Testis (tissue), 3 donors: ENCODE measurements around the gene CPSF4. TPM values are rescaled to one million over a fixed set of nuclear protein-coding genes. Genes with fewer than 3 reads are reported as not detected.
"Not testable (repeated sequence)": the region's sequence is repeated elsewhere in the genome, so short reads cannot be mapped to it uniquely, and the experiment has no call there.

Source experiments
- DNase-seq: peaks from one replicate; pipeline ENCODE4 v3.0.0-alpha.2; 2019
- H3K27ac ChIP-seq, 2 donors: fragments of 200-600 bp; sonication (generic); one replicate each; pipeline ENCODE4 v1.5.1; 2019
- H3K27me3 ChIP-seq: fragments of 200-600 bp; sonication (generic); one replicate; pipeline ENCODE4 v1.5.1; 2019
- H3K36me3 ChIP-seq: fragments of 200-600 bp; sonication (generic); one replicate; pipeline ENCODE4 v1.5.1; 2017; ENCODE audit warnings: low read depth; ENCODE audit errors: missing control alignments
- H3K4me1 ChIP-seq: fragments of 200-600 bp; sonication (generic); one replicate; pipeline ENCODE4 v1.5.1; 2019
- H3K4me3 ChIP-seq, 2 donors: fragments of 200-600 bp; sonication (generic); one replicate each; pipeline ENCODE4 v1.5.1; 2017 to 2019
- H3K9me3 ChIP-seq: fragments of 200-600 bp; sonication (generic); one replicate; pipeline ENCODE4 v1.5.1; 2017
- CTCF ChIP-seq, 3 experiments: fragments of 450-650 bp in 2 of 3; fragments of 200-600 bp in 1 of 3; sonication (generic) in 1 of 3; IDR thresholded peaks; one replicate each; pipeline ENCODE4 v1.5.1; 2016 to 2019; ENCODE audit warnings: antibody characterized with exemption in 3 of 3, mild to moderate bottlenecking in 2 of 3, moderate library complexity in 1 of 3
- POLR2A ChIP-seq: fragments of 450-650 bp; IDR thresholded peaks from one replicate; pipeline ENCODE4 v1.6.1; 2017; ENCODE audit warnings: antibody characterized with exemption, mild to moderate bottlenecking, moderate library complexity
- WGBS, 2 donors: methylation state at CpG; one replicate each; pipeline ENCODE4 v1.1.5; 2018; 5-methylcytosine and 5-hydroxymethylcytosine counted together
- intact Hi-C: fragments of 100-400 bp; cut with DNase I; formaldehyde crosslinking; loops from one replicate; pipeline ENCODE4 v1.15.1; 2023; ENCODE audit warnings: low total_unique reads
- polyA plus RNA-seq: library from polyadenylated mRNA; stranded (reverse); fragments of 350-450 nt; fragmentation: Illumina TruSeq; extraction: RNeasy Lipid Tissue Mini Kit (QIAGEN cat#74804); gene quantifications from one replicate; pipeline ENCODE4 v1.2.3, GENCODE V29; 2014; ENCODE audit warnings: low read depth, low replicate concordance; ENCODE audit not compliant: insufficient read depth
- total RNA-seq, 2 donors: library from RNA; depleted of rRNA; stranded (reverse); fragments of >200 nt; gene quantifications; one replicate each; pipeline ENCODE4 v1.2.3, GENCODE V29; 2016

CPSF4 gene
- total and polyA plus RNA-seq, 3 donors from 2014 or later = 82.4 to 130 (median 107) TPM

- 90 to 91% methylated on average over 11 to 24 of the region's 24 CpGs for WGBS, 2 donors
- no peaks in the 10 kb centered on the region for H3K4me1 ChIP-seq
- H3K27me3 ChIP-seq = no peaks in the 10 kb centered on the region
- DNase-seq = no peak
- H3K9me3 ChIP-seq = no peaks in the 10 kb centered on the region
- peaks cover 3% of the 10 kb centered on the region for H3K36me3 ChIP-seq
- TF ChIP-seq POLR2A (no peak), CTCF (IDR thresholded peaks at IDR 0.05) (no peak)
- H3K4me3 ChIP-seq = no peak overlapping the region
- H3K27ac ChIP-seq = no peak overlapping the region
- intact Hi-C loops = no loop called here
Observed at GRCh38 chr7:99424932-99425730, 13.6 kb upstream of the CPSF4 start.

DNA sequence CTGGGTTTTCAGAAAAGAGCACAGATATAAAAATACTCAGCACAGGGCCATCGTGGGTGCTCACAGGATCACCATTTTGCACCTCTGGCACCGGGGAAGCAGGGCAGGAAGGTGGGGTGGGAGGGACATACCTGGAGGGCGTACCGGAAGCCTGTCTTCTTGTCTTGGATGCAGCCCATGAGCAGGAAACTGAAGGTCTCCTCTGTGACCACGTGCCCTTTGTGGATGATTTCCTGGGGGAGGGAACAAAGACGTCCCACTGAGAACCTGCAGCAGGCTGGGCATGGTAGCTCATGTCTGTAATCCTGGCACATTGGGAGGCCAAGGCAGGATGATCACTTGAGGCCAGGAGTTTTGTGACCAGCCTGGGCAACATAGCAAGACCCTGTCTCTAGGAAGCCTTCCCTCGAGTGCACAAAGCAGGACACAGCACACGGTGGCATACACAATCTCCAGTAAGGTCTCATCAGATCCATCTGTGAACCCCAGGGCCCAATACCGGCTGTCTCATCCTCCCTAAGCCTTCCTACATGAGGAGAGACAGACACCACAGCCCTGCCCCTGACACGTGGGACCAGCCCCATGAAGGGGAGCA, 9.7 kb upstream of the CPSF4 start:
- H3K9me3 ChIP-seq = no peaks in the 10 kb centered on the region
- no peak overlapping the region for H3K4me3 ChIP-seq
- 88 to 90% methylated on average over 7 to 10 of the region's 10 CpGs for WGBS, 2 donors
- no peak for DNase-seq
- H3K4me1 ChIP-seq = peaks cover 7% of the 10 kb centered on the region
- no peaks in the 10 kb centered on the region for H3K36me3 ChIP-seq
- intact Hi-C loops = no loop called here
- no peak for TF ChIP-seq CTCF (IDR thresholded peaks at IDR 0.05)
- no peaks in the 10 kb centered on the region for H3K27me3 ChIP-seq
- no peak overlapping the region for H3K27ac ChIP-seq

DNA sequence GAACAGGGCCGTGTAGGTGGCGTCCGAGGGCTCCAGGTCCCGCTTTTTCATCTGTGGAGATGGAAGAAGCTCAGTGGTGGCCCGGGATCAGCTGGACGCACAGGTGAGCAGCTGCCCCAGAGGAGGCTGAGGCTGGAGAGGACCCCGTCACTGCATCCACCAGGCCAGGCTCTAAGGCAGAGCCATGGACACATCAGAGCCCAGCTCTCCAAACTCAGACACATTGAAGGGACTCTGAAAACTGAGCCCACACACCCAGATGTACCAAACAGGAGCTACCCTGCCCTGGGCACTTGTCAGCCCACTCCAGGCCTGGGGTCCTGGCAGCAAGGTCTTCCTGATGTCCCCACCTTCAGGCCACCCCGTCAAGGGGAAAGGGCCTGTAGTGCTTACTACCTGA, 9.0 kb upstream of the CPSF4 start:
- no peaks in the 10 kb centered on the region for H3K36me3 ChIP-seq
- DNase-seq = no peak
- WGBS, 2 donors = 89 to 91% methylated on average over 4 to 8 of the region's 8 CpGs
- H3K9me3 ChIP-seq = no peaks in the 10 kb centered on the region
- no peak overlapping the region for H3K4me3 ChIP-seq
- H3K27ac ChIP-seq = no peak overlapping the region
- intact Hi-C loops = no loop called here
- no peaks in the 10 kb centered on the region for H3K27me3 ChIP-seq
- TF ChIP-seq CTCF (IDR thresholded peaks at IDR 0.05) (no peak), POLR2A (no peak)
- H3K4me1 ChIP-seq = peaks cover 7% of the 10 kb centered on the region

GRCh38 chr7:99431756-99432540, 6.8 kb upstream of the CPSF4 start:
- H3K27me3 ChIP-seq, H3K4me3 ChIP-seq, H3K4me1 ChIP-seq, H3K36me3 ChIP-seq, DNase-seq, intact Hi-C loops, H3K9me3 ChIP-seq: not testable (repeated sequence)
- H3K27ac ChIP-seq = peak overlapping the region in 1 of 2 donors; percentile 15
- 66 to 77% methylated on average over 12 to 13 of the region's 13 CpGs for WGBS, 2 donors

DNA sequence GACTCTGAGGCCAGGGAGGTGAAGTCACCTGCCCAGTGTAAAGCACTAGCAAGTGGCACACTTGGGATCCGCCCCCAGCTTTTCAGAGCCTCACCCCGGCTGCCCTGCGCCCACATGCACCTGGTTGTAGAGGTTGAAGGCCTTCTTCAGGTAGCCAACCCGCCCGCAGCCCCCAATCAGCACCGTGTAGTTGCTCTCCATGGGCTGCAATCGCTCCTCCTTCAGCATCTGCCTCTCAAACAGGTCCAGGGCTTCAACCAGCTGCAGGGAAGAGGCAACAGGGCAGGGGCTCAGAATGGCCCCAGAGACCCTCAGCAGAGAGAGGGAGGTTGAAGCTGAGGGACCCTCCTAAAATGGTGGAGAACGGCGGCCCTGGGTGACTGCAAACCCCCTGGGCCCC, 5.6 kb upstream of the CPSF4 start:
- Histone ChIP-seq H3K4me3 (no peak overlapping the region), H3K36me3 (no peaks in the 10 kb centered on the region), H3K27ac (no peak overlapping the region), H3K4me1 (peaks cover 13% of the 10 kb centered on the region), H3K27me3 (no peaks in the 10 kb centered on the region), H3K9me3 (no peaks in the 10 kb centered on the region)
- no peak for DNase-seq
- WGBS, 2 donors = 89 to 91% methylated on average over 6 to 9 of the region's 9 CpGs
- no peak for TF ChIP-seq POLR2A
- TF ChIP-seq CTCF (IDR thresholded peaks at IDR 0.05) = no peak
- intact Hi-C loops = no loop called here
